NT2/D1 (cell line): Measurements from ENCODE around the gene FCN3.

Experiments used
- SUZ12 ChIP-seq: IDR thresholded peaks from 2 replicates; pipeline ENCODE4 v1.6.1; 2011; ENCODE audit not compliant: insufficient read length, insufficient read depth; ENCODE audit errors: extremely low read depth
- YY1 ChIP-seq: IDR thresholded peaks from 2 replicates; pipeline ENCODE4 v1.6.1; 2011; ENCODE audit not compliant: insufficient read length, insufficient read depth
- ZNF274 ChIP-seq: IDR thresholded peaks from 2 replicates; pipeline ENCODE4 v1.6.1; 2011; ENCODE audit warnings: mild to moderate bottlenecking, low read depth, low read length

- TF ChIP-seq ZNF274 (no peak), YY1 (no peak), SUZ12 (no peak)
Observed at GRCh38 chr1:27325286-27325685, 49.3 kb downstream of the FCN3 start.
